LoVo (cell line): ENCODE measurements around the gene MYLK4.

ENCODE experiments used
- DNase-seq: peaks from one replicate; pipeline ENCODE4 v3.0.0-alpha.2; 2016; ENCODE audit warnings: low spot score

The MYLK4 gene

DNA sequence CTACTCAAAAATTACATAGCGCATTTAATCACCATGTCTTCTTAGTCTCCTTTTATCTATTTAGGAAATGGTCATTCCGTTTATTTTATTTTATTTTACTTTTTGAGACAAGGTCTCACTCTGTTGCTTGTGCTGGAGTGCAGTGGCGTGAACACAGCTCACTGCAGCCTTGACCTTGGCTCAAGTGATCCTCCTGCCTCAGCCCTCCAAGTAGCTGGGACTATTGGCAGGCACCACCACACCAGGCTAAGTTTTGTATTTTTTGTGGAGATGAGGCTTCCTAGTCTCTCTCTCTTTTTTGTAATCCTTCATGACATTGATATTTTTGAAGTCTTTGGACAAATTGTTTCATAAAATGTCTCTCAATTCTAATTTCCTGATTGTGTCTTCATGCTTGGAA is 4.7 kb upstream of the MYLK4 start:
- DNase-seq = no peak

DNA sequence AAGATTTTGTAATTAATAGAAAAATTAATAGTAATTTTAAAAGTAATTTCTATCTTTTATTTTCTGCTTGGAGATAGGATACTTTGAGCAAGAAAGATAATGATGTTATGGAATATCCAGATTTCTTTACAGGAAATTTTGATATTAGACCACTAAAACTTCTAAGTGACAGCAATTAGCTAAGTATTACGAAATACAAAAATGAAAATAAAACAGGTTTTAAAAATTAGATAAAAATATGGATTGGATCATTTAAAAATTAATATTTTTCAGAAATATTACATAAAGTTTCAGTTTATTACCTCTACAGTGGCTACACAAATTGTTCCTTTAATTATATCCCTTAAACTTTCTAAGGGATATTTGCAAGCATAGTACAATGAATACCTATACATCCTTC is 4.2 kb upstream of the MYLK4 start:
- no peak for DNase-seq

DNA sequence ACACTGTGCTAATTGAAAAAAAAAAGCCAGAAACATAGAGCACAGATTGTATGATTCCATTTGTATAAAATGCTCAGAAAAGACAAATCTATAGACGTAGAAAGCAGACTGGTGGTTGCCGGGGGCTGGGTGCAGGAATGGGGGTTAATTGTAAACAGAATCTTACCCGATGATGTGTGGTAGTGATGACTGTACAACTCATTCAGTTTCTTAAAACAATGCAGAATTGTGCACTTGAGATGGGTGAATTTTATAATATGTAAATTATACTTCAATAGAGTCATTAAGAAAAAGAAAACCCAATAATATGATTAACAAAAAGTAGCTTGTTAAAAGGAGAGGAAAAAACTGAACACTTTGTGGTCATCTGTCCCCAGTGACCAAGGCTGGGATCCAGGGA is 3.7 kb upstream of the MYLK4 start:
- no peak for DNase-seq

DNA sequence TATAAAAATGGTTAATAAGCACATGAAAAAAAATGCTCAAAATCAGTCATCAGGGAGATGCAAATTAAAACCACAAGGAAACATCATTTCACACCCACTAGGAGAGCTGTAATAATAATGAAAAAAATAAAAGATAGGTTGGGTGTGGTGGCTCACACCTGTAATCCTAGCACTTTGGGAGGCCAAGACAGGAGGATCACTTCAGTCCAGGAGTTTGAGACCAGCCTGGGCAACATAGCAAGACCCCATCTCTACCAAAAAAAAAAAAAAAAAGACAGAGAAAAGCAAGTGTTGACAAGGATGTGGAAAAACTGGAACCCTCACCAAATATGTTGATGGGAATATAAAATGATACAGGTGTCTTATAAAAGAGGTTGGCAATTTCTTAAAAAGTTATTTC is 3.0 kb upstream of the MYLK4 start:
- no peak for DNase-seq

DNA sequence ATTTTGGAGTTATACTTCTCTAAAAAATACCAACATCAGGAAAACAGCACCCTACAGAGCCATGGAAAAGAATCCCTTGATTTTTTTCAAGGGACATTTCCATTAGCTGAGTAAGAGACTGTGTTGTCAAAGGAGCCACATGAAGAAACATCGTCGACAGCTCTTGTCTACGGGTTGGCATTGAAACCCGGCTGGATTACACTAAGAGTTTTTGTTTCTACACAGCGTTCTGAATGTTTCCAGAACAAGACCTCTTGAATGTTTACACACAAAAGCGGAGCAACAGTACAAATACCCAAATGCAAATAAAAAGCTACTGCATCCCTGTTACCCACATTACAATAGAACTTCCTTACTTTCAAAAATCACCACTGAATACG is 2.4 kb upstream of the MYLK4 start:
- DNase-seq = no peak

DNA sequence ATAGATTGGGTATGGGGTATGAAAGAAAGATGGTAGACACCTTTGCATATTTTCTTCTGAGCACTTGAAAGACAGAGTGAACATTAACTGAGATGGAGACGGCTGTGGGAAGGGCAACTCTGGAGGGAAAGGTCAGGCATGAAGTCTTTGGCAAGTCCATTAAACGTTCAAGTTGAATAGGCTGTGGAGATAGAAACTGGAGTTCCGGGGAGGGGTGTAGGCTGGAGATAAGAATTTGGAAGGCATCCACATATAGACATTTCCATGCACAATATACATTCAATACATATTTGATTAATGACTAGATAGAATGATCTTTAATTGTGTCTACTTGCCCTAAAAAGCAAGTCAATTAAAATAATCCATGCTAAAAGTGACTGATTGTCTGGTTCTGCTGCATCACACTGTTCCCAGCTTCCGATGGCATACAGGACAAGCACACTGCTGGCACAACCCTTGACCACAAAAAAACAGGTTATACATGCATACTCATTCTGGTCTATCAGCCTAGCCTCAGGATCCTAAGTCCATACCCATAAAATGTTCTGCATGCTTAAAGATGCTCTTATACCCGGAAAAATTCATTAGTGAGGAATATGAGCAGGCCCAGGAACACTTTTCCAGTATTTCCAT is 1.9 kb upstream of the MYLK4 start:
- DNase-seq = no peak

DNA sequence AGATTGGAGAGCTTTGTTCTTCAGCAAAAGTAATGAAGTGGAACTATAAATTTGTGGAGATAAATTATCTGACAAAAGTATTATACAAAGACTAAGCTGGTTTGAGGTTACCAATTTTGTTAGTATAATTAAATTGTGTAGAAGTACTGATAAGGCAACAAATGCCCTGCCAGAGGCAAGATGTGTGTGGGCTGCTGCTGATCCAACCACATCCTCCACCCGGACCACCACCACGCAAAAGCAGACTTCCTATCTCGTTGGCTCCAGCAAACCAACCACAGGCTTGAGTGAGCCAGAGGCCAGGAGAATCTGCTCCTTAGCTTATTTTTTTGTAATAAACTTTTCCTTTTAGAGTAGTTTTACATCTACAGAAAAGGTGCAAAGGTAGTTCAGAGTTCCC is 1.1 kb upstream of the MYLK4 start:
- DNase-seq = no peak

DNA sequence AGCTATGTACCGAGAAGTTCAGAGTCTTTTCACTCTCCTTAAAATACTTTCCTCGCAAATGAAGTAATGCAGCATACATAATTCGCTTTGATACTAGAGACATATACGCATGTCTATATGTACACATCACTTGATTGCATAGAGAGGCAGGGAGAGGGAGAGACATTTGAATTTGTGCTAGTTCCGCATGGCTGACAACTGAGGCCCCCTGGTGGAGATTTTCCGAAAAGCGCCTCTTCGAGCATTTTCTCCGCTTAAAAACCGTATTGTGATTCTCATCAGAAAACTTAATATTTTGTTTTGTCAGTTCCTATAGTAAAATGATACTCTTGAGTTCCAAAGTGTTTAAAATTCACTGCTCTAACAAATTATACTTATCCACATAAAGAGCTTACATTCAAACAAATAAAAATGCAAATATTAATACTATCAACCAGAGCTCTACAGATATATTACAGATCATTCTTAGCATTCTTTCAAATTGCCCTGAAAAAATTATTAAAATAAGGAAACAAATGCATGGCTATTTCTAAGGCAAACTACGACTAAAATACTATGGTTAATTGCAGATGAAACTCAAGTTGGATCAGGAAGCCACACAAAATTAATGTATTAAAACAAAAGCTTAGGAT is 637 bp downstream of the MYLK4 start:
- peak; percentile 53 for DNase-seq

DNA sequence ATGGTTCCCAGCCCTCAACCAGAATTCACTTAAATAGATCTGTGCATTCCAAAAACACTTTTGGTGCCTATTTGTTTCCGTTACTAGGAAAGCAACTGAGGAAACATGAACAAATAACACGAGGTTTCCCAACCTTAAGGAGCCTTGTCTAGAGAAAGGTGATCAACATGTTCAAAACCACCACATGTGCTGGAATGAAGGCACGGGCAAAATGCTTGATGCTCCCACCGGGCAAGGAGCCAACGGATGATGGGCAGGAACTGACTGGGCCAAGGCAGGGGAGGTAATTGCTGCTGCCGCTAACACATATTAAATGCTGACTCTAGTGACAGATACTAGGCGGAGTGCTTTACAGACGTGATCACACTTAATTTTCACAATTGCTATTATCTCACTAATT is 2.5 kb downstream of the MYLK4 start:
- no peak for DNase-seq

DNA sequence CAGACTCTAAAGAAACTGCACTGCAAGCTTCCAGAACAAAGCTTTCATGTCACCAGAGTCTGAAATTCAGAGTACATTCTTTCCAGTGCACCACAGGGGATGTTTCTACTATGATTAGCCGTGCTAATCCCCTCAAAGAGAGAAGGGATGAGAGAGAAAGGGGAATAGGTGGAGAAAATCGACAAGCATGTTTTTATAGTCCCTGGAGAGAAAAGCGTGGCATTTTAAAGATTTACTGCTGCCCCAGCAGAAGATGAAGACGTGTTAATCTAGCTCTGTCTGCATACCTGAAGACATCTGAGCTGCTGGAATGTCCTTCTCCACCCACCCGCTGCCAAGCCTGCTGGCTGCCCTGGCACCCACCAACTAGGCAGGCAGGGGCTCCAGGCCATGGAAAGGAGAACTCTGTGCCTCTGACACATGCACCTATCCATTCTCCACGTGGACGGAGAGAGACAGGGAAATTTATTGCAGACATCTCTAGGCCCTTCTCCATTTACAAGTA is 4.1 kb downstream of the MYLK4 start:
- DNase-seq = no peak

DNA sequence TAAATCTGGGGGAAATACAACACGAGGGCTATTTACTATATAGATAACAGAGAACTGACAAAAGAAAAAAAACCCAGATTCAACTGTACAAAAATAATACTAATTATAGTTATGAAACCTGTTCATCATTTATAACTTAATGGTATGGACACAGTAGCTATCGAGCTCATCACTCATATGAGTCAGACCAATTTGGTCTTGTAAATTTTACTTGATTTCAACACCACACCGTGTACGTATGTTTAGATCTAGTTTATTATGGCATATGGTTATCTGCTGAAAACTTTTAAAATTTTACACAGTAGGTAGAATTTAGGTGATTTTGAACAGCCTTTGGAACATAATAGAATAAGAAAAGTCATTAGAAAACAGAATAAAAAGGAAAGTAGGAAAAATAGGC is 5.5 kb downstream of the MYLK4 start:
- DNase-seq = no peak

DNA sequence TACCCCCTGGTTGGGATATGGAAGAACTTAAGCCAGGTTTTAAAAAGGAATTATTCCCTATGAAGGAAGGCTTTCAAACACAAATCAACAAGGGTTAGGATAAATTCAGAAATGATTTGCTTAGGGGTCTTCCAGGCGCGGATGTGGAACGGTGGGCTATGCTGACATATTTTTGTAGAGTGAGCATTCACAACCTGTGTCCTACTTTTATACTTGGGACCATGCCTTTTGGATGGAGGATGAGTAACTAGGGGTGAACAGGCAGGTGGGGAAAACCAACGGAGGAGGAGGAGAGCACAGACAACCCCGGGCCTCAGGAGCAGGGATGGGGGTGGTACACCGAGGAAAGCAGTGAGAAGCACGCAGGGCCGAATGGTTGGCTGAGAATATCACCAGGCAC is 5.9 kb downstream of the MYLK4 start:
- no peak for DNase-seq

DNA sequence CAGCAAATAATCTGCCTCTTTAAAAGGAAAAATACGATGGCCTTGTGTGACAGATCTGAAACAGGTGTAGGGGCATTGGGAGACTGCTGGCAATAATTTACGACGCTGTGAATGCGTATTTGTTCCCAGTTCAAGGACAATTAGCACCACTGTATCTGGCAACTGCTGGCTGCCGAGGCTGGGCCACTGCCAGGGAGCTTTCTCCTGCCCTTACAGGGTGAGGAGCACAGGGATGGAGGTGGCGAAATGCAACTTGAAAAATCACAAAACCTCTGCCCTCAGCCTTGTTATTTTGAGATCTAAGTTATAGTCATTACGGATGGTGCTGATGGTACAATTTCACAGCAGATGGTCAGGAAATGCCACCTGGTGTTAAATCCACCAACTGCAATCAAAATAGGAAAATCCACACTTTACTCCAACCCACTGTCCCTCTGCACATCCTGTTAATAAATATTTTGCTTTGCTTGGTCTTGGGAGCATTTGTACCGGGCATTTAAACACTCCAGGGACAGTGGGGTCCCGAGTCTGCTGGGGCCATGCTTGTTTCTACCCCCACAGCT is 6.4 kb downstream of the MYLK4 start:
- DNase-seq = no peak

DNA sequence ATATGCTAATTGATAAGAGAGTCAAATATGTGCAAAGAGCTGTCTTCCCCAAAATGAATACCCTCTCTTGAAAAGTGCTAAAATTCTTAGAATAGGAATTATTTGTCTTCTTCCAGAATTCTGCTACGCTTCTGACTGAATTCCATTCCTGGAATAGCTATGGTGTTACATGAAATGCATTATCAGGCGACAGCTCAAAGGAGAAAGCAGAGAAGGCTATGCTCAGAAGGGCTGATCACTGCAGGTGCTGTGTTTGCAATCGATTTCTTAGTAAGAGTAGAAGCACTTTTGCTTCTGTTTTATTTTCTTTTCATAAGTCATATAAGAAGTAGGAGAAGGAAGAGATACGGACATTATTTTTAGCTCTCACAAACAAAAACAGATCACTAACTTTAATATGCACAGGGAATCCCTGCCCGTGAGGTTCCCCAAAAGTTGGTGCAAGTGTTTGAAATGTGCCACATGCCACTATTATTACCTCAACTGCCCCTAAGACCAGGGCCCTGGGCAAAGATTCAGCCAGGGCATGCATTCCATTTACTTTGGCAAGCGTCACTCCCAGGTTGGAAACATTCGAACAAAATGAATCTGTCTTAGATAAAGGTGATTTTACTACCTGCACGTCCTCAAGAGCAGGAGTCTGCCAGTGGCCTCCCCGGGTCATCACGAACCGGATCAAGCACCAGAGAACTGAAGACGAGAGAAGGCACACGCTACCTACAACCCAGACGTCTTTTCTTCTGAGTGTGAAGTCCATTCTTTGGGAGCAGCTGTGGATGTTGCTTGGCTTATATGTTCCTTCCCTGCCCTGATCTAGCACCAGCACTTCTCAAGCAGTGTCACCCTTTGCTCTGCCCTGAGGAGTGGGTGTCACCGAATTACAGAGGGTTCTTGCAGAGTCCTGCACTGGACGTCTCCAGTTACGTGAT is 7.2 kb downstream of the MYLK4 start:
- DNase-seq = no peak

DNA sequence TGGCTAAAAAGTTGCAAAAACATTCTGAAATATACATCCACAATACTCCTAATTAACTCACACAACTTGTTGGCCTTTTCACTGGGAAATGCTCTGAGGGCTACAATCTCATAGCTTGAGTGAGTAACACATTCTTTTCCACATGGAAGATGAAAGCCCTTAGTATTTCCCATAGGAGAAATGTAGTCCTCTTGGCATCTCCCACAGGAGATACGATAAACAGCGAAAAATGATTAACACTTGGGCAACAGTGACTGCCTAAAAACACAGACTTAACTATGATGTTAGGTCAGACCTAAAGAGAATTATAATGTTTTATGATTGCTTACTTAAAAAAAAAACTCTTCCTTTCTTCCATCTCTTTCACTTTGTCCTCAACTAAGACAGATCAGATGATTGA is 9.0 kb downstream of the MYLK4 start:
- no peak for DNase-seq

DNA sequence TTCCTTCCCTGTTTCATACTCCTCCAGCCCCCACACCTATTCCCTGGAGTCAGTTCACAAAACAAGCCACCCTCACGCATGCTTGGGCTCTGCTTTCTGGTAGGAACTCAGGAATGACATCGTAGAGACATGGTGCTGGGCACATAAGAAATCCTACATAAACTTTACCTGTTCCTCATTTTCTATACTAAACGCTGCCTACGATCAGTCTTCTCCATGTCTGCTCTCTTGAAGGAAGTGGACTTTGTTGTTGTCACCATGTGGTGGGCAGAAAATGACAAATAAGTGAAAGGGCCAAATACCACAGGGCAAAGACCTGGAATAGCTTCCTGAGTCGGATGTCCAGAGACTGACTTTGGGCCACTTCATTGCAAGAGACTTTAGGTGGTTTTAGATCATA is 10.1 kb downstream of the MYLK4 start:
- no peak for DNase-seq

DNA sequence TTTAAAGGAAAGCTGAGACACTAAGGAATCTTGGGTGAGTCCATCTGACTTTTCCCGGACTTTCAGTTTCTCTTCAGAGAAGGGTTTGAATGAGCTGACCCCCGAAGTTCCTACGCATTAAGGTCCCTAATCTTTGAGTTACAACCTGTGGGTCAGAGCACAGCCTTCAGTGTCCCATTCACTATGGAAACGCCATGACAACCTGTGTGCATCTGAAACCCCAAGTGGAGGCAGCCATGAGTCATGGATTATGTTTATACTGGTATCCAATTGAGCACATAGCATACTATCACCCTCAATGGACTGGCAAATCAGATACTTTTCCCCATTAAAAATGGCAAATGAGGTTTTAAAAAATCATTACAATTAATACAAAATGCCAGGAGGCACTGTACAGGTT is 11.4 kb downstream of the MYLK4 start:
- no peak for DNase-seq

DNA sequence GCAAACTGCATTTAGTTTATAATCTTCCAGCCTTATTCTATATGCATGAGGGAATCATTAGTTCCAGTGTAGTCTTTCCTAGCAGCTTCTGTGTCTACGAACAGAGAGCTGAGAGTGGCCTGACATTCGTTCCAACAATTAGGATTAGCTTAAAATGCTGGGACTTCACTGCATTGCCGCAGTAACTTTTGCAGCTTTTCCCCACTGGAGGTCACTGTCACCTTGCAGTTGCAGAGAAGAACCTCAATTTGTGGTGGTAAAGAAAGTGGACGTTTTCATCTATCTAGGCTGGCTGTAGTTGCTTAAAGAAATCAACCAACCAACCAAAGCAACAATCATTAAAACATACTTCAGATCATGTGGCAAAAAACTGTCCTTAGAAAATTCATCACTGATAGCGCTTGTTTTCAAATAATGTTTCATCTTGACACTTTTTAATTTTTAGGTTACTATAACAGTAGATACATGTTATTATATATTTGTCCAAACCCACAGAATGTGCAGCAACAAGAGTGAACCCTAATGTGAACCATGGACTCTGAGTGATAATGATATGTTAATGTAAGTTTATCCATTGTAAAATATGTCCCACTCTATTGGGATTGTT is 12.2 kb downstream of the MYLK4 start:
- peak; percentile 42 for DNase-seq

DNA sequence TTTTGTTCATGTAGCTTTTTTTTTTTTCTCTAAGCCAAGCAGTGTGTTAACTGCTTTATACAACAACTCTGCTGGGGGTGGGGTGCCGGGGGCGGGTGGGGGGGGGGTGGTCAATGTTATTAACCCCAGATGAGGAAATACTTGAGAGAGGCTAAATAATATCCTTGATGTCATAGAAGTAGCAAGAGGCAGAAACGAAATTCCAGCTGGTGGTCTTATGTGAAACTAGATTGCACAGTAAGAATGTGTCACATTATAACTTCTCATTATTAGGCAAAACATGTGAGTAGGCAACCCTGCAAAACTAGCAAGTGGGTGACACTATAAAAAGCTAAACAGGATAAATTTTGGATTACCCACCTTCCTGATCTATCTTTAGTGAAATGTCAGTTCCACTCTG is 12.8 kb downstream of the MYLK4 start:
- no peak for DNase-seq

DNA sequence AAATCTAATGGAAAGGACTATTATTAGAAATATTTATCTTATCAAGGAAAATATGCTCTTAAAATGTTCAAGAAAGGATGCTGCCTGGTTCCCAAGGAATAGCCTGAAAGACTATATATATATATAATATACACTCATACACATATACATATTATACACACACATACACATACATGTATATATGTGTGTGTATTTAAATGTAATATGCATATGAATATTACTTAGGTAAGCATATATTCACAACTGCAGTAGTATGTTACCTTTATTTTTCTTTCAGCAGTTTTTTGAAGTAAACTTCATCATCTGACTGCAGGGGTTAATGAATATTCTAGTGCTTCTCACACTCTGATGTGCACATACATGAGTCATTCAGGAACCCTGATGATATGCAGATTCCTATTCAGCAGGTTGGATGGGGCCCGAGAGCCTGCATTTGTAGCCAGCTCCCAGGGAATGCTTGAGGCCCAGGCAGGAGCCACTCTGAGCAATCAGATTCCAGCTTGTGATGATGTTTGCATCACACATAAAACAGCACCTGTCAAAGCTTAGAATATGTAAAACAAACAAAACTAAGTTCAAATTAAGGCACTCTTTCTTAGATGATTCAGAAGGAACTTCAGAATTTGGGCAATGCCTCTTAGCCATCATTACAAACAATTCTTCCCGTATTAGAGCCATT is 16.1 kb downstream of the MYLK4 start:
- no peak for DNase-seq

DNA sequence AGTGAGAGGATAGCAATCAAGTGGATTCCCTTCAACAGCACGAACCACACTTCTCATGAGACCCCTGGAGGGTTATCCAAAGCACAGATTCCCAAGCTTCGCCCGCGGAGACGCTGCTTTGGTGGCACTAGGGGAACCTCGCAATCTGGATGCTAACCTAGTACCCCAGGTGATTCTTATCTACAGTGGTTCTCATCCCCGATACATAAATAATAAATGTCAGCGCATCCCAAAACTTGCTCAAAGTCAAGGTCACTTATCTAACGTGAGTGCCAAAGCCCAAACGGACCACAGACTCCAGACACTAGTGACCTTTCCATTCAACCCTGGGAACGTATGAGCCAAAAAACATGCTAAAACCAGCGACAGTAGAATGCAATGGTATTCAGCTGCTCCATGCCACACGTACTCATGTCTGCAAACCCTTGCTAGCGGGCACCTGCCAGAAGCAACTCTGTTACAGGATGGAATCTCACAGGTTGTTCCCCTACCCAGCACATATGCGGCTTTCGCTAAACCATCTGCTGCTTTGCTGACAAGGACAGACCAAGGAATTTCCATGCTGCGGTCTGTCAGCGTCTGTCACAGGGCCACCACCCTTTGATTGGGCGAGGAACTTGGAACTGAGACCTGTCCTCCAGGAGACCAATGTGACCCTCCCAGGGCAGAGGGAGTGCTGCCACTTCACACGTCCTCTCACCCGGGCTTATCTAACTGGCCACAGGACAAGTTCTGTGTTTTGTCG is 16.8 kb downstream of the MYLK4 start:
- no peak for DNase-seq
